Adrenal gland (tissue), 5 donors: ENCODE measurements around the gene TRMO.

Experiments used
- POLR2A ChIP-seq, 2 donors: fragments of 450-650 bp; IDR thresholded peaks; one replicate each; pipeline ENCODE4 v1.6.1; 2017; ENCODE audit warnings: antibody characterized with exemption in 2 of 2, mild to moderate bottlenecking in 2 of 2, moderate library complexity in 1 of 2
- TF ChIP-seq, protein P1 (sequence below), 6 experiments: fragments of 450-650 bp in 4 of 6; fragments of 200-600 bp in 2 of 6; sonication (generic) in 1 of 6; IDR thresholded peaks; 1 replicate in 5 of 6; 2 replicates in 1 of 6; pipeline versions ENCODE4 v1.5.1 to v1.8.0; 2016 to 2021; ENCODE audit warnings: antibody characterized with exemption in 6 of 6, mild to moderate bottlenecking in 2 of 6, moderate library complexity in 1 of 6
- donor health status: DM: no; HTN: no; CAD: no.

DNA sequence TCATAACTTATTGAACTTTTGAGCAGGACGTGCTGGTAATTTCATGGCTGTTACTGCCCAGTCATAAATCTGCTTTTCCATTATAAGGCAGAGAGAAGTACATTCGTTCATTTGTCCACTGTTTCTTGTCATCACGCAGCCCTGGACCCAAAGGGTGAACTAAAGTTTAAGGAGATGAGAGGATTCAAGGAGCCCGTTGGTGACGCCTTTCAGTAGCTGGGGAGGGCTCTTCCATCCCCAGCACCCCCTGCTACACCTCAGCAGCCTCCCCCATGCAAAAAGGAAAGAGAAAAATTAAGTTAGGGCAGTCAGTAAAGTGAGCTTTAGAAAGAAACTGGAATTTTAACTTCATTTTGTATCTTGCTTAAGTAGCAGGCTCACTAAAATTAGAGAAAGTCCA is 66.4 kb downstream of the TRMO start:
- TF ChIP-seq, protein P1, sequence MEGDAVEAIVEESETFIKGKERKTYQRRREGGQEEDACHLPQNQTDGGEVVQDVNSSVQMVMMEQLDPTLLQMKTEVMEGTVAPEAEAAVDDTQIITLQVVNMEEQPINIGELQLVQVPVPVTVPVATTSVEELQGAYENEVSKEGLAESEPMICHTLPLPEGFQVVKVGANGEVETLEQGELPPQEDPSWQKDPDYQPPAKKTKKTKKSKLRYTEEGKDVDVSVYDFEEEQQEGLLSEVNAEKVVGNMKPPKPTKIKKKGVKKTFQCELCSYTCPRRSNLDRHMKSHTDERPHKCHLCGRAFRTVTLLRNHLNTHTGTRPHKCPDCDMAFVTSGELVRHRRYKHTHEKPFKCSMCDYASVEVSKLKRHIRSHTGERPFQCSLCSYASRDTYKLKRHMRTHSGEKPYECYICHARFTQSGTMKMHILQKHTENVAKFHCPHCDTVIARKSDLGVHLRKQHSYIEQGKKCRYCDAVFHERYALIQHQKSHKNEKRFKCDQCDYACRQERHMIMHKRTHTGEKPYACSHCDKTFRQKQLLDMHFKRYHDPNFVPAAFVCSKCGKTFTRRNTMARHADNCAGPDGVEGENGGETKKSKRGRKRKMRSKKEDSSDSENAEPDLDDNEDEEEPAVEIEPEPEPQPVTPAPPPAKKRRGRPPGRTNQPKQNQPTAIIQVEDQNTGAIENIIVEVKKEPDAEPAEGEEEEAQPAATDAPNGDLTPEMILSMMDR (IDR thresholded peaks at IDR 0.05), result no peak
- TF ChIP-seq POLR2A (IDR thresholded peaks at IDR 0.05), result no peak
